Small intestine (tissue), 7 donors: ENCODE measurements around the gene MAML2. TPM values are rescaled to one million over a fixed set of nuclear protein-coding genes. Genes with fewer than 3 reads are reported as not detected.
"Not testable (repeated sequence)": the region's sequence is repeated elsewhere in the genome, so short reads cannot be mapped to it uniquely, and the experiment has no call there.

Experiments used
- DNase-seq, 2 donors: peaks; one replicate each; pipeline versions ENCODE4 v3.0.0 to v3.0.0-alpha.2; 2013
- FAIRE-seq: peaks from 2 replicates; lab custom pipeline; 2012; peaks lifted over from hg19 to GRCh38; lab: Jason Lieb, UNC
- H3K27ac ChIP-seq, 3 donors: one replicate each; pipeline ENCODE4 v1.5.1; 2013; ENCODE audit warnings: low read length in 2 of 3, mild to moderate bottlenecking in 2 of 3, control low read depth in 1 of 3, inconsistent platforms in 1 of 3, low read depth in 1 of 3, moderate library complexity in 1 of 3
- H3K27me3 ChIP-seq, 3 donors: one replicate each; pipeline ENCODE4 v1.6.1; 2013; ENCODE audit warnings: low read length in 3 of 3, inconsistent platforms in 1 of 3; ENCODE audit not compliant: control insufficient read depth in 3 of 3, insufficient read depth in 3 of 3
- H3K36me3 ChIP-seq, 3 donors: one replicate each; pipeline ENCODE4 v1.6.1; 2013; ENCODE audit warnings: low read length in 3 of 3, inconsistent platforms in 1 of 3, low read depth in 1 of 3, mild to moderate bottlenecking in 1 of 3, moderate library complexity in 1 of 3; ENCODE audit not compliant: control insufficient read depth in 3 of 3, insufficient read depth in 2 of 3
- H3K4me1 ChIP-seq, 3 donors: one replicate each; pipeline ENCODE4 v1.6.1; 2013; ENCODE audit warnings: low read length in 2 of 3, inconsistent platforms in 1 of 3, low read depth in 1 of 3, mild to moderate bottlenecking in 1 of 3, moderate library complexity in 1 of 3; ENCODE audit not compliant: control insufficient read depth in 3 of 3, insufficient read depth in 2 of 3
- H3K4me3 ChIP-seq, 3 donors: one replicate each; pipeline ENCODE4 v1.5.1; 2013; ENCODE audit warnings: low read length in 3 of 3, control low read depth in 1 of 3, inconsistent platforms in 1 of 3, low read depth in 1 of 3, mild to moderate bottlenecking in 1 of 3, moderate library complexity in 1 of 3
- H3K9me3 ChIP-seq, 2 donors: one replicate each; pipeline ENCODE4 v1.6.1; 2013; ENCODE audit warnings: low read depth in 1 of 2, low read length in 1 of 2; ENCODE audit not compliant: control insufficient read depth in 2 of 2, insufficient read depth in 1 of 2
- WGBS, 3 donors: extraction: QIAGEN DNeasy Blood & Tissue Kit; methylation state at CpG; one replicate each; pipeline ENCODE4 v1.1.7; 2013; 5-methylcytosine and 5-hydroxymethylcytosine counted together
- polyA plus RNA-seq, 4 donors: library from polyadenylated mRNA; stranded (reverse) in 3 of 4; unstranded in 1 of 4; fragments of 200-250 nt in 3 of 4; fragments of 120-200 nt in 1 of 4; gene quantifications; one replicate each; pipeline versions ENCODE4 v1.2.1 to v1.2.3, GENCODE V29; 2013
- donor health status: healthy with polysubstance abuse.
- donor health status: control.
- donor health status: control.
- donor health status: Bipolar disorder and iron deficiency.
- donor health status: healthy.

MAML2 gene
- polyA plus RNA-seq, 4 donors: 0.45 to 11.6 (median 1.6) TPM

DNA sequence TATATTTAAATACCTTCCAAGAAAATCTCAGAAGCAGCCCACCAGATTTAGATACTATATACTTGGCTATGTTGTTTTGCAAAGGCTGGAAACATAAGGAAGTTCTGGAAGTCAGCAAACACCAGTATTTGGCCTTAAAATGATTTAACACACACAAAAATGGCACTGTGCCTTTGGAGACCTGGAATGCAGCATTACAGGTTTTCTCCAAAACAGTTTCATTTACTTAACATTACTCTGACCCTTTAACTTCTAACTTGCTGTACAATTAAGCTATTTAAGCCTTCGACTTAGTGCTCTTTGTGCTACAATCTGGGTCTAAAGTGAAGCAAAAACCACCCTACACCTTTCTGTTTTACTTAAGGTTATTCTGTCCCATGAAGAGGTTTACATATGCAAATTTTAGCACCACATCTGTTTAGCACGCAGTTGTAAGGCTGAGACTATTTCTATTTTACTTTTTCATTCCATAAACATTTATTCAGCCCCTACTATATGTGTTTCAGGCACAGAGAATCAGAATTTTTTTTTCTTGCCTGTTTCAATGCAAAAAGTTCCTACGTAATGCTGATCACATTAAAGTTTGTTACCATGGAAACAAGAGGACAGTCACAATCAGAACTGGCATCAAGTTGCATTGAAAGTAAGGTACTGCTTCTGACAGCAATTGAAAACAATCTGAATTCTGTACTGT, 70.3 kb downstream of the MAML2 start:
- no peak overlapping the region for H3K27ac ChIP-seq
- DNase-seq: peak in 1 of 2 donors; percentile 31
- no peaks in the 10 kb centered on the region for H3K27me3 ChIP-seq
- WGBS, 3 donors: 50 to 54% (median 51%) methylated on average over 3 of the region's 3 CpGs
- H3K36me3 ChIP-seq: peaks cover 0 to 7% (median 0%) of the 10 kb centered on the region in 3 donors
- no peak overlapping the region for H3K4me3 ChIP-seq
- H3K4me1 ChIP-seq: peaks cover 0 to 4% (median 0%) of the 10 kb centered on the region in 3 donors
- H3K9me3 ChIP-seq: no peaks in the 10 kb centered on the region
- no peak for FAIRE-seq

DNA sequence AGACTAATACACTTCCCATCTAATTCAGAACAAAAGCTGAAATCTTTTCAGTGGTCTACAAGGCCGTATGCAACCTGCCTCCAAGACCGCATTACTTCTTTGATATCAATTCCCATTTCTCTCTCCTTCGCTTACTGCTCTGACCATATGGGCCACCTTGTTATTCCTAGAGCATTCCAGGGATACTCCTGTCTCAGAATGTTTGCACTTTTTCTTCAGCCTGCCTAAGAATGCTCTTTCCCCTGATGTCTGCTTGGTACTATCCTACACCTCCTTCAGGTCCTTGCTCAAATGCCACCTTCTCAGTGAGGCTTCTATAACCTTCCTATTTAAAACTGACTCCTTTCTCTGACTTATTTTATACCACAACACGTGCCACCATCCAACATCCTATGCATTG, 71.2 kb downstream of the MAML2 start:
- Histone ChIP-seq H3K27ac (no peak overlapping the region), H3K36me3 (peaks cover 0 to 7% (median 0%) of the 10 kb centered on the region in 3 donors), H3K9me3 (no peaks in the 10 kb centered on the region), H3K27me3 (no peaks in the 10 kb centered on the region), H3K4me1 (peaks cover 0 to 9% (median 0%) of the 10 kb centered on the region in 3 donors), H3K4me3 (no peak overlapping the region)
- no peak for FAIRE-seq
- no peak for DNase-seq
- WGBS, 3 donors: 95 to 98% (median 96%) methylated on average over 4 of the region's 4 CpGs

DNA sequence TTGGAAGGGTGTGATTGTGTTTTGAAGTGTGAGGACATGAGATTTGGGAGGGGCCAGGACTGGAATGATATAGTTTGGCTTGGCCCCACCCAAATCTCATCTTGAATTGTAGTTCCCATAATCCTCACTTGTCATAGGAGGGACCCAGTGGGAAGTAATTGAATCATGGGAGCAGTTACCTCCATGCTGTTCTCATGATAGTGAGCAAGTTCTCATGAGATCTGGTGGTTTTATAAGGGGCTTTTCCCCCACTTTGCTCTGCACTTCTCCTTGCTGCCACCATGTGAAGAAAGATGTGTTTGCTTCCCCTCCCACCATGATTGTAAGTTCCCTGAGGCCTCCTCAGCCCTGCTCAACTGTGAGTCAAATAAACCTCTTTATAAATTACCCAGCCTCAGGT, 71.6 kb downstream of the MAML2 start:
- not testable (repeated sequence) for H3K27ac ChIP-seq, FAIRE-seq, H3K36me3 ChIP-seq

DNA sequence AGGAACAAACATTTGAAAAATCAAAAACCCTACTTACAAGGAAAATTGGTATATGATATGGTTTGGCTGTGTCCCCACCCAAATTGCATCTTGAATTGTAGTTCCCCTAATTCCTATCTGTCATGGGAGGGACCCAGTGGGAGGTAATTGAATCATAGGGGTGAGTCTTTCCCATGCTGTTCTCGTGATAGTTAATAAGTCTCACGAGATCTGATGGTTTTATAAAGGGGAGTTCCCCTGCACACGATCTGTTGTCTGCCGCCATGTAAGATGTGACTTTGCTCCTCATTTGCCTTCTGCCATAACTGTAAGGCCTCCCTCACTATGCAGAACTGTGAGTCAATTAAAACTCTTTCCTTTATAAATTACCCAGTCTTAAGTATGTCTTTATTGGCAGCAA, 74.5 kb downstream of the MAML2 start:
- H3K27me3 ChIP-seq, H3K27ac ChIP-seq, H3K4me1 ChIP-seq, H3K4me3 ChIP-seq, FAIRE-seq, H3K9me3 ChIP-seq, DNase-seq: not testable (repeated sequence)
- peaks cover 0 to 14% (median 0%) of the 10 kb centered on the region in 3 donors for H3K36me3 ChIP-seq
- 92 to 98% (median 95%) methylated on average over 4 of the region's 4 CpGs for WGBS, 3 donors

More for the DNA sequence above, 71.6 kb downstream of the MAML2 start:
- not testable (repeated sequence) for H3K27me3 ChIP-seq, H3K4me3 ChIP-seq, H3K4me1 ChIP-seq, DNase-seq, H3K9me3 ChIP-seq

DNA sequence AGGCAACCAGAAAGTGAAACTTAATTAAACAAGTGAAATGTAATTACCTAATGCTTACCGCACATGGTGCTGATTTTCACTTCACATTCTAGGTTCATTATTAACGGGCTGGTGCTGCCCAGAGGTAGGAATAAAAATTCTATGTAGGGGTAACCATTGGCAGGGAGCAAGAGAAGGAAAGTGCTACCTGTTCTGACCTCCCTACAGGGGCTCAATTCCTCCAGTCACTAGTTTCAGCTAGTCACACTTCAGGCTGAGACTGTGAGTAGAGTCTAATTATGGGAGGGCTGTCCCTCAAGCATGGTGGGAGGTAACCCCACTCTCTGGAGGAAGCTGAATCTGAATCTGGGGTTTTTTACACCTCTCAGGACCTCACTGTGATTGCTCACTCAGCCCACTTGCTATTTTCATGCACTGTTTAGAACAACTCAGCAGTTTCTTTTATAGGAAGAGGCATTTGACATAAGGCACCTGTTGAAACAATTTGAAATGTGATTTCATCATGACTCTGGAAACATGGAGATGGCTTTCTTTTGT, 75.4 kb downstream of the MAML2 start:
- H3K36me3 ChIP-seq: peaks cover 0 to 14% (median 0%) of the 10 kb centered on the region in 3 donors
- WGBS, 3 donors: 9 to 35% (median 15%) methylated on average over 2 of the region's 2 CpGs
- H3K4me1 ChIP-seq: peaks cover 0 to 9% (median 0%) of the 10 kb centered on the region in 3 donors
- DNase-seq (peak in 1 of 2 donors; percentile 31), FAIRE-seq (no peak)
- no peak overlapping the region for H3K4me3 ChIP-seq
- peak overlapping the region in 2 of 3 donors; percentile 64 to 69 for H3K27ac ChIP-seq
- no peaks in the 10 kb centered on the region for H3K27me3 ChIP-seq
- no peaks in the 10 kb centered on the region for H3K9me3 ChIP-seq

DNA sequence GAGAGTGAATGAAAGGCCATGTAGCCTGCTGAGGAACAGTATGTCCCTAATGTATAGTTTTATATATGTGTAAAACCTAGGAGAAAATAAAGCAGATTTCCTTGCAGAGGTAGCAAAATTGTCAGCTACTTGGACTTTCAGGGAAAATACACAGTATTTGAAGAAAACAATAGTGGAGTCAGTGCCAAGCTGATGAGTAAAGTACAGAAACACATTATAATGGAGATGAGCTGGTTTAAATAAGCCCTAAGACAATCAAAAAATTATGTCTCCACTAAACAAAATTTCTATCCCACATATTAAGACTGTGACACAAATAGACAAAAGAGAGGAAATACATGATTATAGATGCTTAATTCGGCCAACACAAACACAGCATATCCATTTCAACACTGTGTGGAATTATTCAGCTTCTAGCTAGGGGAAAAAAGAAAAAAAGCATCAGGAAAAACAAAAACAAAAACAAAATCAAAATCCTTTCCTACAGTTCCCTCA, 75.9 kb downstream of the MAML2 start:
- Histone ChIP-seq H3K27me3 (no peaks in the 10 kb centered on the region), H3K4me3 (no peak overlapping the region), H3K9me3 (no peaks in the 10 kb centered on the region), H3K27ac (peak overlapping the region in 1 of 3 donors; percentile 64), H3K4me1 (peaks cover 0 to 9% (median 0%) of the 10 kb centered on the region in 3 donors), H3K36me3 (peaks cover 0 to 14% (median 0%) of the 10 kb centered on the region in 3 donors)
- 57 to 67% (median 60%) methylated on average over 1 of the region's 1 CpG for WGBS, 3 donors
- no peak for FAIRE-seq
- no peak for DNase-seq

DNA sequence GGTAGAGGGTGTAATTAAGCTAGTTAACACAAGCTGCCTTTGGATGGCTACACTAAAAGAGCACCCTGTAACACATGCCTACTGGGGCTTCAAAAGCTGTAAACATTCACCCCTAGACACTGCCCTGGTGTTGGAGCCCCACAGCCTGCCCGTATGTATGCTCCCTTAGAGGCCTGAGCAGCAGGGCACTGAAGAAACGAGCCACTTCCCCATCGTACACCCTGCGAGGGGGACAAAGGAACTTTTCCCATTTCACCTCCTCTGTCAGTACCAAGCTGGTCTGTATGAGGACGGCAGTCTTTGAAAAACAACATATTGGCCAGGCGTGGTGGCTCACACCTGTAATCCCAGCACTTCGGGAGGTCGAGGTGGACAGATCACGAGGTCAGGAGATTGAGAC, 77.0 kb downstream of the MAML2 start:
- no peak for FAIRE-seq
- H3K27me3 ChIP-seq: no peaks in the 10 kb centered on the region
- peaks cover 0 to 14% (median 0%) of the 10 kb centered on the region in 3 donors for H3K36me3 ChIP-seq
- no peak overlapping the region for H3K4me3 ChIP-seq
- 95 to 97% (median 96%) methylated on average over 9 of the region's 9 CpGs for whole genome bisulfite sequencing, 3 donors
- no peaks in the 10 kb centered on the region for H3K9me3 ChIP-seq
- DNase-seq: no peak
- H3K27ac ChIP-seq: no peak overlapping the region
- H3K4me1 ChIP-seq: peaks cover 0 to 9% (median 0%) of the 10 kb centered on the region in 3 donors

DNA sequence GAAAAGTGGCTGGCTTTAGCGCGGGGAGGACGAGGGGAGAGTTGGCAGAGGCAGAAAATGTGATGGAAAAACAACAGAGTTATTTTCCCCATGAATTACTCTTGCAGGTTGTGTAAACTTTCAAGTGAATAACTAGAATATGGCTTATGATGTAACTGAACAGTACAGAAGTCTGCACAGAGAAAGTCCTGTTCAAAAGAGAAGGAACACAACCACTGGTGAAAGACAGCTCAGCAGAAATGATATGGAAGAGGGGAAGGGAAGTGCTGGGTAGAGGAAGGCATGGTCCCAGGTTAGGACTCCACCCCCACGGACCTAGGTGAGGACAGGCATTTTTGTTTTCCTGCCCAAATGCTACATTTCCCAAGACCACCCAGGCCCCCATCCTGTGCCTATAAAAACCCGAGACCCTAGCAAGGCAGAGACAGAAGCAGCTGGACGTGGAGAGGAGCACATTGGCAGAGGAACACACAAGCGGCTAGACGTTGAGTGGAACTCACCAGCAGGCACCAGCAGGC, 77.7 kb downstream of the MAML2 start:
- Histone ChIP-seq H3K9me3 (no peaks in the 10 kb centered on the region), H3K36me3 (peaks cover 0 to 11% (median 0%) of the 10 kb centered on the region in 3 donors), H3K27ac (no peak overlapping the region), H3K4me3 (no peak overlapping the region), H3K4me1 (peaks cover 0 to 10% (median 0%) of the 10 kb centered on the region in 3 donors), H3K27me3 (no peaks in the 10 kb centered on the region)
- FAIRE-seq (no peak), DNase-seq (no peak)
- WGBS, 3 donors: 89 to 90% (median 90%) methylated on average over 8 of the region's 8 CpGs
